Epidermal melanocyte (primary cell): ENCODE results near the gene CDK5RAP2.
A peak's percentile ranks its signal among the peaks of the same experiment; 100 is the strongest.
"Not testable (repeated sequence)": the region's sequence is repeated elsewhere in the genome, so short reads cannot be mapped to it uniquely, and the experiment has no call there.

Source experiments
- DNase-seq: peaks from one replicate; pipeline ENCODE4 v3.0.0; 2011; ENCODE audit warnings: low spot score; ENCODE audit not compliant: insufficient read length

Gene CDK5RAP2

GRCh38 chr9:120592210-120592609 lies 12.2 kb upstream of the CDK5RAP2 start:
- no peak for DNase-seq

GRCh38 chr9:120587328-120587727 lies 7.4 kb upstream of the CDK5RAP2 start:
- no peak for DNase-seq

- peak; percentile 73 for DNase-seq
These were observed 4.0 kb upstream of the CDK5RAP2 start for GRCh38 chr9:120583958-120584369.

GRCh38 chr9:120579139-120580050 lies 572 bp downstream of the CDK5RAP2 start:
- DNase-seq = no peak

GRCh38 chr9:120574473-120574872 lies 5.5 kb downstream of the CDK5RAP2 start:
- no peak for DNase-seq

GRCh38 chr9:120572472-120572871 lies 7.5 kb downstream of the CDK5RAP2 start:
- DNase-seq = no peak

- no peak for DNase-seq
These were observed 8.3 kb downstream of the CDK5RAP2 start for GRCh38 chr9:120571443-120572257.

GRCh38 chr9:120570296-120570695 lies 9.7 kb downstream of the CDK5RAP2 start:
- no peak for DNase-seq

GRCh38 chr9:120569556-120569955 lies 10.4 kb downstream of the CDK5RAP2 start:
- no peak for DNase-seq

GRCh38 chr9:120568816-120569215 lies 11.2 kb downstream of the CDK5RAP2 start:
- DNase-seq = no peak

GRCh38 chr9:120567874-120568273 lies 12.1 kb downstream of the CDK5RAP2 start:
- no peak for DNase-seq

GRCh38 chr9:120567081-120567480 lies 12.9 kb downstream of the CDK5RAP2 start:
- DNase-seq = no peak

- DNase-seq = no peak
These were observed 15.4 kb downstream of the CDK5RAP2 start for GRCh38 chr9:120564589-120564988.

GRCh38 chr9:120562861-120563443 lies 17.0 kb downstream of the CDK5RAP2 start:
- no peak for DNase-seq

- DNase-seq = no peak
These were observed 18.3 kb downstream of the CDK5RAP2 start for GRCh38 chr9:120561709-120562108.

GRCh38 chr9:120559546-120559945 lies 20.4 kb downstream of the CDK5RAP2 start:
- DNase-seq = no peak

- DNase-seq = no peak
These were observed 21.5 kb downstream of the CDK5RAP2 start for GRCh38 chr9:120558454-120558853.

GRCh38 chr9:120557205-120557604 lies 22.8 kb downstream of the CDK5RAP2 start:
- DNase-seq = no peak

- no peak for DNase-seq
These were observed 23.2 kb downstream of the CDK5RAP2 start for GRCh38 chr9:120556775-120557174.

GRCh38 chr9:120555839-120556238 lies 24.1 kb downstream of the CDK5RAP2 start:
- DNase-seq = no peak

GRCh38 chr9:120552210-120552704 lies 27.7 kb downstream of the CDK5RAP2 start:
- not testable (repeated sequence) for DNase-seq
